GM18526 (cell line): Measurements from ENCODE around the gene SEPTIN5.

ENCODE experiments used
- POLR2A ChIP-seq: IDR thresholded peaks from 3 replicates; pipeline ENCODE4 v1.6.1; 2011; ENCODE audit not compliant: insufficient read length; ENCODE audit errors: extremely low read depth

The SEPTIN5 gene

GRCh38 chr22:19693981-19694670, 20.2 kb upstream of the SEPTIN5 start:
- TF ChIP-seq POLR2A = no peak

- TF ChIP-seq POLR2A = no peak
Observed at GRCh38 chr22:19694696-19695095, 19.6 kb upstream of the SEPTIN5 start.

- no peak for TF ChIP-seq POLR2A
Observed at GRCh38 chr22:19696504-19697276, 17.6 kb upstream of the SEPTIN5 start.

- TF ChIP-seq POLR2A = no peak
Observed at GRCh38 chr22:19700790-19701419, 13.4 kb upstream of the SEPTIN5 start.

GRCh38 chr22:19701420-19702145, 12.7 kb upstream of the SEPTIN5 start:
- no peak for TF ChIP-seq POLR2A

- TF ChIP-seq POLR2A = no peak
Observed at GRCh38 chr22:19703869-19704268, 10.4 kb upstream of the SEPTIN5 start.

GRCh38 chr22:19704355-19705015, 9.8 kb upstream of the SEPTIN5 start:
- TF ChIP-seq POLR2A = no peak

GRCh38 chr22:19705181-19705934, 8.9 kb upstream of the SEPTIN5 start:
- no peak for TF ChIP-seq POLR2A

- no peak for TF ChIP-seq POLR2A
Observed at GRCh38 chr22:19706661-19707151, 7.6 kb upstream of the SEPTIN5 start.

- no peak for TF ChIP-seq POLR2A
Observed at GRCh38 chr22:19707347-19708290, 6.7 kb upstream of the SEPTIN5 start.

GRCh38 chr22:19708321-19709011, 5.8 kb upstream of the SEPTIN5 start:
- no peak for TF ChIP-seq POLR2A

GRCh38 chr22:19709063-19709769, 5.1 kb upstream of the SEPTIN5 start:
- no peak for TF ChIP-seq POLR2A
